ENCODE measurements around the gene SCUBE1. TPM values are rescaled to one million over a fixed set of nuclear protein-coding genes. Genes with fewer than 3 reads are reported as not detected.

Gene SCUBE1
- total and polyA plus RNA-seq, 8 donors, result 0.04 to 0.41 (median 0.12) TPM; not detected in 3

DNA sequence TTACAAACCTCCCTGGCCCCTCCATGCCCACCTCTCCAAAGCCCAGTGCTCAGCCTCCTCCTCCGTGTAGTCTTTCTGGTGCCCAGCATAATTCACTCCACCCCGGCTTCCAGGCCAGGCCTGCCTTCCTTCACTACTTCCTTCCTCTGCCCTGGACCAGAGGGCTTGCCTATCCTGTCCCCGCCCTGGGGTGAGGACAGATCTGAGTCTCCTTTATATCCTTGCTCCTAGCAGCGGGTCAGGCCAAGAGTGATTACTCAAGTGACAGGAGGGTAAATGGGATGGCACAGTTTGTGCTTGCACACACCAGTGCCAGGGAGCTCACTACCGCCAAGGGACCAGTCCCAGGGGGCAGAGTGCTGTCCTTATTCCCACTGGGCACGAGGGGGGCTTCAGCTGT is 48.0 kb downstream of the SCUBE1 start:
- WGBS, 2 donors, result 70 to 74% methylated on average over 6 of the region's 6 CpGs
- no peak for FAIRE-seq
- no peak overlapping the region for H3K27ac ChIP-seq
- no peaks in the 10 kb centered on the region for H3K9me3 ChIP-seq
- no peak for DNase-seq
- ATAC-seq, result no peak
- H3K36me3 ChIP-seq, result no peaks in the 10 kb centered on the region
- TF ChIP-seq, protein P1, sequence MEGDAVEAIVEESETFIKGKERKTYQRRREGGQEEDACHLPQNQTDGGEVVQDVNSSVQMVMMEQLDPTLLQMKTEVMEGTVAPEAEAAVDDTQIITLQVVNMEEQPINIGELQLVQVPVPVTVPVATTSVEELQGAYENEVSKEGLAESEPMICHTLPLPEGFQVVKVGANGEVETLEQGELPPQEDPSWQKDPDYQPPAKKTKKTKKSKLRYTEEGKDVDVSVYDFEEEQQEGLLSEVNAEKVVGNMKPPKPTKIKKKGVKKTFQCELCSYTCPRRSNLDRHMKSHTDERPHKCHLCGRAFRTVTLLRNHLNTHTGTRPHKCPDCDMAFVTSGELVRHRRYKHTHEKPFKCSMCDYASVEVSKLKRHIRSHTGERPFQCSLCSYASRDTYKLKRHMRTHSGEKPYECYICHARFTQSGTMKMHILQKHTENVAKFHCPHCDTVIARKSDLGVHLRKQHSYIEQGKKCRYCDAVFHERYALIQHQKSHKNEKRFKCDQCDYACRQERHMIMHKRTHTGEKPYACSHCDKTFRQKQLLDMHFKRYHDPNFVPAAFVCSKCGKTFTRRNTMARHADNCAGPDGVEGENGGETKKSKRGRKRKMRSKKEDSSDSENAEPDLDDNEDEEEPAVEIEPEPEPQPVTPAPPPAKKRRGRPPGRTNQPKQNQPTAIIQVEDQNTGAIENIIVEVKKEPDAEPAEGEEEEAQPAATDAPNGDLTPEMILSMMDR (IDR thresholded peaks at IDR 0.05), result no peak
- intact Hi-C loops (cut with DNase I), result no loop called here
- no peaks in the 10 kb centered on the region for H3K27me3 ChIP-seq
- no peaks in the 10 kb centered on the region for H3K4me1 ChIP-seq
- H3K4me3 ChIP-seq, result no peak overlapping the region

DNA sequence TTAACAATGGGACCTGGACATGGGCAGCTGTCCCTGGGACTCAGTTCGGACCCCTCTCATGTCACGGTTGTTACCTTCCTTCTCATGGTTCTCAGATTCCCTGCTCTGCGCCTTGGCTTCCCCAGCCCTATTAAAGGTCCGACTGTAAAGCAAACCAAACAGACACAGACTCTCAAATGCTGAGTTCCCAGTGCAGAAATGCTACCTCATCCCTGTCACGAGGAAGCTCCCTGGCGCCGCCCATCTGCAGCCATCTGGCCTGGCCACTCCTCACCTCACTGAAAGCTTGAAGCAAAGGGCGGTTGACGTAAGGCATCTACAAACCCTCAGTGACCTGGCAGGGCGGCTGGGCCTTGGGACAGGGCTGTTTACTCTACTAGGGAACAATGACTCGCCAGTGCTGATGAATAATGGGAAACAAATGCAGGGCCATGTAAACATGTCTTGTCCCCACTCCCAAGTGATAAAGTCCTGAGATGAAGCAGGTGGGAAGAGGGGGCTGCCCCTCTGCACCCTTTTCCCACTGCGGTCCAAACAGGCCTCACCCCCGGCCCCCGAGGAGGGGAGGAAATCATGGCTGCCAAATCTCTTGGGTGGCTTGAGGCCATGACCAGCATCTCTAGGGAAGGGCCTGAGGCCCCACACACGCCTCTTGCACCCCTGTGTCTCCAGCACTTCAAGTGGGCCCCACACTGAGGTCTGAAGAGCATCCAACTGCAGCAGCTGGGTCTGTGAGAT is 49.3 kb downstream of the SCUBE1 start:
- Histone ChIP-seq H3K4me1 (no peaks in the 10 kb centered on the region), H3K4me3 (no peak overlapping the region), H3K9me3 (no peaks in the 10 kb centered on the region), H3K27me3 (no peaks in the 10 kb centered on the region), H3K36me3 (no peaks in the 10 kb centered on the region), H3K27ac (no peak overlapping the region)
- TF ChIP-seq, protein P1 (IDR thresholded peaks at IDR 0.05), result no peak
- no peak for FAIRE-seq
- DNase-seq, result no peak
- no peak for ATAC-seq
- 75 to 84% methylated on average over 13 to 15 of the region's 15 CpGs for WGBS, 2 donors
- intact Hi-C loops (cut with DNase I), result no loop called here

DNA sequence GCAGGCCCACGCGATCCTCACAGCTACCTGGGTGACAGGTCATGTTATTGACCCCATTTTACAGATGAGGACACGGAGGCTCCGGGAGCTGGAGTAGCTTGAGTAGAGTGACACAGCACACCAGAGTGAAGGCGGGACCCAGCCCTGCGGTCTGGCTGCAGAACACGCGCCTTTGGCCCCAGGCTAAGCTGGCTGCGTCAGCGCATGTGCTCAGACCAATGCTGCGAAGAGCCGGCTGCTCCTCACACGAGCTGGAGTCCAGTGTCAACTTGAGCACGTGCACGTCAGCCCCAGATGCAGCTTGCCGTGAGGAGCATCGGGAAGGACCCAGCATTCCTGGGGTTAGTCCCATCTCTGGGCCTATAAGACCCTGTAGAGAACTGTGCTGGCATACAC is 49.9 kb downstream of the SCUBE1 start:
- intact Hi-C loops (cut with DNase I), result no loop called here
- WGBS, 2 donors, result 81 to 86% methylated on average over 17 of the region's 17 CpGs
- H3K4me3 ChIP-seq, result no peak overlapping the region
- H3K36me3 ChIP-seq, result no peaks in the 10 kb centered on the region
- ATAC-seq (no peak), FAIRE-seq (no peak), DNase-seq (no peak)
- no peaks in the 10 kb centered on the region for H3K27me3 ChIP-seq
- TF ChIP-seq, protein P1 (IDR thresholded peaks at IDR 0.05), result no peak
- no peak overlapping the region for H3K27ac ChIP-seq
- no peaks in the 10 kb centered on the region for H3K9me3 ChIP-seq
- no peaks in the 10 kb centered on the region for H3K4me1 ChIP-seq

- H3K36me3 ChIP-seq, result no peaks in the 10 kb centered on the region
- no peak for FAIRE-seq
- no peak for DNase-seq
- ATAC-seq, result no peak
- WGBS, 2 donors, result 75 to 79% methylated on average over 7 to 9 of the region's 9 CpGs
- TF ChIP-seq, protein P1 (IDR thresholded peaks at IDR 0.05), result no peak
- no peaks in the 10 kb centered on the region for H3K4me1 ChIP-seq
- H3K27me3 ChIP-seq, result no peaks in the 10 kb centered on the region
- no peak overlapping the region for H3K4me3 ChIP-seq
- H3K9me3 ChIP-seq, result no peaks in the 10 kb centered on the region
- intact Hi-C loops (cut with DNase I), result no loop called here
- no peak overlapping the region for H3K27ac ChIP-seq
These were observed 50.5 kb downstream of the SCUBE1 start for GRCh38 chr22:43292630-43293018.

- H3K27me3 ChIP-seq, result no peaks in the 10 kb centered on the region
- 91 to 94% methylated on average over 14 of the region's 14 CpGs for WGBS, 2 donors
- H3K4me1 ChIP-seq, result no peaks in the 10 kb centered on the region
- FAIRE-seq (no peak), ATAC-seq (no peak), DNase-seq (no peak)
- no peaks in the 10 kb centered on the region for H3K9me3 ChIP-seq
- H3K36me3 ChIP-seq, result no peaks in the 10 kb centered on the region
- H3K4me3 ChIP-seq, result no peak overlapping the region
- no peak overlapping the region for H3K27ac ChIP-seq
- intact Hi-C loops (cut with DNase I), result no loop called here
- TF ChIP-seq, protein P1 (IDR thresholded peaks at IDR 0.05), result no peak
These were observed 51.8 kb downstream of the SCUBE1 start for GRCh38 chr22:43291381-43291780.

Data from pancreas (tissue), 10 donors.